GM18520 (cell line): ENCODE measurements around the gene PITPNC1.
"Not testable (repeated sequence)": the region's sequence is repeated elsewhere in the genome, so short reads cannot be mapped to it uniquely, and the experiment has no call there.

ENCODE experiments used
- ATAC-seq: cut with Tn5 transposase; IDR thresholded peaks from one replicate; pipeline ENCODE4 v1.9.1; 2021; ENCODE audit not compliant: unreplicated experiment

The PITPNC1 gene

GRCh38 chr17:67366193-67367157, 10.6 kb upstream of the PITPNC1 start, which contains the start of gene PSMD12:
Gene PSMD12 (minus strand): TSS chr17:67366577. CDS start chr17:67366519, 58 bp downstream.
- peak; percentile 86 for ATAC-seq

DNA sequence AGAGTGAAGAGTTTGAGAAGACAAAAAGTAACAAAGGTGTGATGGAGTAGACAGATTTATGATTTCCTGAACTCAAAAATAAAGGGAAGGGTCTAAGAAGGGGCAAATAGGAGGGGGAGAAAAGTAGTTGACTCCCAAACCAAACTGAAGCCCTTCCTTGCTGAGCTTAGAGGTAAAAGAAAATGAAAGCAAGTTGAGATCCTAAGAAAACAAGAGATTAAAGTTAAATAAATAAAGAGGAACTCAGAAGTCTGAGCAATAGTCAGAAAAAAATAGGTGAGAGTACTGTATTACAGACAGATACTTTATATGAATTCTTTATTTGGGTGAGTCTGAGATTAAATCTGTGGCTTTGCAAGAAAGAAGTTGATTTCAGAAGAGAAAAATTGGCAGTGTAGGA, 7.4 kb upstream of the PITPNC1 start:
- ATAC-seq, result no peak

DNA sequence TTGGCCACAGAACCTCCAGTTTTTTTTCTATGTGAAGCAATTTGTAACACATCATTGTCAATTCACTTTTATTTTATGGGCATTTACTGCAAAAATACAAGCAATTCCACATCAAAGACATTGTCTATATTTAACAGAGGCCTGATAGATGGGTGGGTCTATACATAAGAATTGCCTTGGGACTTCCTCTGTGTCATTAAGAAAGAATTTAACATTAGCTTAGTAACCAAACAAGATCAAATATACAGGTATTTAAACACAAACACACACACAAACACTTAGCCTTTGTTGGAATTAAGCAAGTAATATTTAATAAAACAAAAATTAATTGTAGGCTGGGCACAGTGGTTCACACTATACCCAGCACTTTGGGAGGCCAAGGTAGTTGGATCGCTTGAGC, 4.3 kb upstream of the PITPNC1 start:
- ATAC-seq, result no peak

DNA sequence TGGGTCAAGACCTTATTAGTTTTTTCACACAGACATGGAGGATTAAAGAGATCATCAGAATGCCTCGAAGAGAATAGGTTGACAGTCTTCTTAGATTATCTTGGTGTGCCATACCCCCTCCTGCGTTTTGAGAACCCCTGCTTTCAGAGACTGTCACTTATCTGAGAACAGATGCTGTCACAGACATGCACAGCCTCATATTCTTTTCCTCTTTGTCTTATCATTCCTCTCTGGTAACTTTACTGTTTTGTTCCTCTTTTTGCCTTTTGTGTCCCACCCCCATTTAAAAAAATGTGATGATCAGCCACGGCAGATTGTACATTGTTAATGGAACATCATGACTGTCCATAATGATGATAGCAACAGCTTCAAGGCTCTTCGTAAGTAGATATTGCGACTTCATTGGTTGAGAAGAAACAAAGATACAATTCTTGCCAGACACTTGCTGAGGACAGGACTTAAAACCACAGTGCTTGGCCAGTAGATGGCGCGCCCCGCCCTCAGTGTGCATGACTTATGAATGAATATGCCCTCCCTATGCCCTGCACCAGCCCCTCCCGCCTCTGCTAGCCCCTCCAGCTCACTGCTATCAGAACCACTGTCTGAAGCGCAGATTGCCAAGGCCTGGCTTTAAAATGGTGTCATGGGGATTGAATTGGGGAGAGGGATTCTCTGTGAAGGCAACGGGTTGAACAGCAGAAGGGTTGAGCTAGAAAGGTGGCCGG, 2.6 kb upstream of the PITPNC1 start:
- peak; percentile 25 for ATAC-seq

GRCh38 chr17:67375054-67375427, 2.0 kb upstream of the PITPNC1 start:
- no peak for ATAC-seq

- no peak for ATAC-seq
Observed at GRCh38 chr17:67375716-67376115, 1.4 kb upstream of the PITPNC1 start.

- no peak for ATAC-seq
Observed at GRCh38 chr17:67376415-67376736, 705 bp upstream of the PITPNC1 start.

DNA sequence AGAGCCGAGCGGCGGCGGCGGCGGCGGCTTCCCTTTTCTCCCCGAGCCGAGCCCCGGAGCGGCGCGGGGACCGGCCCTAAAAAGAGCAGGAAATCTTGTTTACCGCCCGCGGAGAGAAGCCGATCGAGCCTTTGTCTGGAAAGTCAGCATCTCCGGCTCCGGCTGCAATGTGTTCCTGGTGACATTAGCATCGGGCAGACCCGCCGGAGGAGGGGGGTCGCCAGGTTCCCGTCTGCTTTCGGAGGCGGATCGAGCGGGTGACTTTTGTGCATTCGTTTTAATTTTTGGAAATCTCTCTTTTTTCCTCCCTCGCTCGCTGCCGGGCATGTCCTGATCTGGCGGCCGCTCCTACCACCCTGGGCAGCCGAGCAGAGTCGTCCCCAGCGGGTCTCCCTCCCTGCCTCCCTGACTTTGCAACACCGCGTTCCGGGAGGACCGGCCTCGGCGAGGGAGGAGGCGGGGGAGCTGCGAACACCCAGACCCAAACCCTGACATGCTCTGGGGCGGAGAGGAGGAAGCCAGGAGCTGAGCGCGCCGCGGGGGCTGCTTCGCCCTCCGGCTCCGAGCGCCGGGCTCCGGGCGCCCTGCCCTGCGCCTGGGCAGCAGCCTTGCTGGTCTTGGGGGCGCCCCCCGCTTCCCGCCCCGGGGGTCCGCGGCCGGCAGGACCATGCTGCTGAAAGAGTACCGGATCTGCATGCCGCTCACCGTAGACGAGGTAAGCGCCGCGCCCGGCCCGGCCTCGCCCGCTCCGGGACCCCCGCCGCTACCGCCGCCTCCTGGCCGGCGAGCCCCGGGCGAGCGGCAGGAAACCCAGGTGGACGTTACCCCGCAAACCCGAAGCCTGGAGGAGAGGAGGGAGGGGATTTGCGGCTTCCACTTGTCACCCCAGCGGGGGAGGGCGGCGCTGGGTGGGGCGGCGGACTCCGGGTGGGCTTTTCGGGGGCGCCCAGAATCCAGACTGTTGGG, 690 bp downstream of the PITPNC1 start:
- no peak for ATAC-seq

- ATAC-seq, result no peak
Observed at GRCh38 chr17:67378454-67379250, 1.6 kb downstream of the PITPNC1 start.

DNA sequence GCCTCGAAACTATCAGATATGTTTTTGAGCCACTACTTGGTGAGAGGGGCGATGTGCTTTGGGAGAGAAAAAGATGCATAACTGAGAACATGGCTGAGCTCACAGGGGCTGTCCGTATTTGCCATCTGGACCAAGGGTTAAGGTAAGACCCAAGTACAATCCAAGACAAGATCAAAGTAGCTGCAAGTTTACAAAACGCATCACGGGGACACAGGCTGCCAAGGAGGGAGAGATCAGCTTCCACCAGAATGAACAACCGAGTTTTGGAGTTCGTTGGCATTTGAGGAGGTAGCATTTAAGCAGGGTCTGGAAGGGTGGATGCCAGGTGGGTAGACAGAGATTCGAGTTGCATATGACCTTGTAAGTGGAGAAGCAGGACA, 2.2 kb downstream of the PITPNC1 start:
- no peak for ATAC-seq

- no peak for ATAC-seq
Observed at GRCh38 chr17:67381929-67382257, 4.8 kb downstream of the PITPNC1 start.

DNA sequence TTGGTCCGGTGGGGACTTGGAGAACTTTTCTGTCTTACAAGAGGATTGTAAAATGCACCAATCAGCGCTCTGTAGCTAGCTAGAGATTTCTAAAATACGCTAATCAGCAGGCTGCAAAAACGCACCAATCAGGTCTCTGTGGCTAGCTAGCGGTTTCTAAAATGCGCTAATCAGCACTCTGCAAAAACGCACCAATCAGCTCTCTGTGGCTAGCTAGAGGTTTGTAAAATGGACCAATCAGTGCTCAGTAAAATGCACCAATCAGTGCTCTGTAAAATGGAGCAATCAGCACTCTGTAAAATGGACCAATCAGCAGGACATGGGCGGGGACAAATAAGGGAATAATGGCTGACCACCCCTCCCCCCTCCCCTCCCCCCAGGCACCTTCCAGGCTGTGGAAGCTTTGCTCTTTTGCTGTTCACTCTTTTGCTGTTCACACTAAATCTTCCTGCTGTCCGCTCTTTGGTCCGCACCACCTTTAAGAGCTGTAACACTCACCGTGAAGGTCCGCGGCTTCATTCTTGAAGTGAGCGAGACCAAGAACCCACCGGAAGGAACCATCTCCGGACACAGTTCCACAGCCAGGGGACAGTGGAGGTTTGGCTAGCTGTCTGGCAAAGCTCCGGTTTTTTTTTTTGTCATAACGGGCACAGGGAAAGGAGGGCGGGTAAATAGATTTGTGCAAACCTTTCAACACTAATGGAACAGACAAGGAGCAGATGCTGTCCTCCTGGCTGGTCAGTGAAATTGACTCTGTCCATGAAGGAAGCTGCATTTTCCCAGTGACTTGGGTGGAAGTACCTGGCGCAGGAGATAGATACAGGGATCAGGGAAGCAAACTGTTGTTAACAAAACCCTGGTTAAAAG, 8.3 kb downstream of the PITPNC1 start:
- no peak for ATAC-seq

GRCh38 chr17:67386965-67387551, 10.0 kb downstream of the PITPNC1 start:
- no peak for ATAC-seq

DNA sequence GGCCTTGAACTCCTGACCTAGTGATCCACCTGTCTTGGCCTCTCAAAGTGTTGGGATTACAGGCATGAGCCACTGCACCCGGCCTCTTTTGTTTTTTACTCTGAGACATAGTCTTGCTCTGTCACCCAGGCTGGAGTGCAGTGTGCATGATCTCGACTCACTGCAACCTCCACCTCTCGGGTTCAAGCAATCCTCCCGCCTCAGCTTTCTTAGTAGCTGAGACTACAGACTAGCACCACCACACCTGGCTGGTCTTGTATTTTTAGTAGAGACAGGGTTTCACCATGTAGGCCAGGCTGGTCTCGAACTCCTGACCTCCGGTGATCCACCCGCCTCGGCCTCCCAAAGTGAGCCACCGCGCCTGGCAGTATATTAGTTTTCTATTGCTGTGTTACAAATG, 11.5 kb downstream of the PITPNC1 start:
- not testable (repeated sequence) for ATAC-seq

DNA sequence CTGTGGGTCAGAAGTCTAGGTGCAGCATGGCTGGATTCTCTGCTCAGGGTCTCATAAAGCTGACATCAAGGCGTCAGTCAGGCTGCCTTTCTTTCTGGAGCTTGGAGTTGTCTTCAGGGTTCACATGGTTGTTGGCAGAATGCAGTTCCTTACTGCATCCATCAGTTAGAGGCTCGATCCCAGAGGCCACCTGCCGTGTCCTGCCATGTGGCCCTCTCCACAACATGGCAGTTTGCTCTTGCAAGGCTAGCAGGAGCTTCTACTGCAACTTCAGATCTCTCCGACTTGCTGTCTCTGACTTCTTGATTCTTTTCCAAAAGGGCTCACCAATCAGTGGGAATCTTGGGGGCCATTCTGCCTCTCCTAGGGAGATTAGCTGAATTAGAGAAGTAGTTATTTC, 11.9 kb downstream of the PITPNC1 start:
- no peak for ATAC-seq

- ATAC-seq, result no peak
Observed at GRCh38 chr17:67390006-67390645, 13.0 kb downstream of the PITPNC1 start.

DNA sequence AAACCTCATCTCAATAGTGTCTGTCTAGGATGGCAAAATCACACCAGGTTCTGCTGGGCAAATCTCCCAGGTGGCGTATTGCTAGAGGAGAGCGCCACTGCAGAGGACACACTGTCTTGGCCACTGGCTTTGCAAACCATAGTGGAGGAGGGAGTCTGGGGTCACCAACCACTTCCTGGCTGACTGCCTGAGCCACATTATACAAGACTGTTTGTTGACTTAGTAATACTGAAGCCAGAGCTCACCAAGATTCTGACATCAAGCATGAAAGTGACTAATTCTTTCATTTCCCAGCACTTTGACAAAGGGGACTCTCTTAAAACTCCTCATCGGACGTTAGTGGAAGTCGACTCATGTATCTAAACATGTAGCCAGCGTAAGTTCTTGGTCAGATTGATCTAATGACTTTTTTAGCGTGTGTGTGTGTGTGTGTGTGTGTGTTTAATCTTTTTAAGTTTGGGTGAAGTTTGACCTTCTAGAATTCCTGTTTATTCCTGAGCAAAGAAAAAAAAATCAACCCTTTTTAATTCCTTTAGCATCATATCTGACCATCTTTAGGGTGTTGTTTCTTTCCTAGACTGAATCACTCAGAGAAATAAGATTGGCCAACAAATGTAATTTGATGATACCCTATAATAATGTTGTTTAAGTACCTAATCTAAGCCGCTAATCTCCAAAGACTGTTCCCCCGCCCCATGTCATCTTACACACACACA, 13.7 kb downstream of the PITPNC1 start:
- peak; percentile 92 for ATAC-seq

DNA sequence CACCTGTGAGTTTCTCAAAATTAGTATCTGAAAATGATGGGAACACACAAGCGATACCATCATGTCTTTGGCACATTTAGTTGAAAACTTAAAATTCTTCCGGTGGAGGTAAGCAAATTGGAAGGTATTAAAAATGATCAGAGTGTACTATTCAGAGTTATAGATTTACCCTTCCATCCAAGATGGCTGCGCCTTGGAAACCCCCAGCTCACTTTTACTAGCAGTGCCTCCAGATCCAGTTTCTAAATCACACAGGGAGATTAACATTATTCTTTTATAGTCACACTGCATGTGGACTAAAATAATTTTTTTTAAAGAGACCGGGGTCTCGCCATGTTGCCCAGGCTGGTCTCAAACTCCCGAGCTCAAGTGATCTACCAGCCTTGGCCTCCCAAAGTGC, 15.0 kb downstream of the PITPNC1 start:
- ATAC-seq, result no peak
